Limb (tissue), 2 donors: ENCODE measurements around the gene HSD17B14.
"Not testable (repeated sequence)": the region's sequence is repeated elsewhere in the genome, so short reads cannot be mapped to it uniquely, and the experiment has no call there.

ENCODE experiments used
- DNase-seq, 2 donors: peaks; one replicate each; pipeline ENCODE4 v3.0.0-alpha.2; 2016; ENCODE audit errors: extremely low spot score in 2 of 2

Gene HSD17B14

GRCh38 chr19:48799358-48800300 is 36.7 kb downstream of the HSD17B14 start:
- no peak for DNase-seq

GRCh38 chr19:48798937-48799336 is 37.4 kb downstream of the HSD17B14 start:
- DNase-seq = no peak

GRCh38 chr19:48797103-48797502 is 39.2 kb downstream of the HSD17B14 start:
- no peak for DNase-seq

GRCh38 chr19:48796298-48797083 is 39.8 kb downstream of the HSD17B14 start:
- DNase-seq = no peak

- no peak for DNase-seq
These were observed 40.6 kb downstream of the HSD17B14 start for GRCh38 chr19:48795685-48796070.

GRCh38 chr19:48795055-48795684 is 41.1 kb downstream of the HSD17B14 start:
- peak; percentile 95 to 96 for DNase-seq

- DNase-seq = no peak
These were observed 42.0 kb downstream of the HSD17B14 start for GRCh38 chr19:48794291-48794690.

- no peak for DNase-seq
These were observed 43.0 kb downstream of the HSD17B14 start for GRCh38 chr19:48793271-48793670.

- not testable (repeated sequence) for DNase-seq
These were observed 49.0 kb downstream of the HSD17B14 start for GRCh38 chr19:48787331-48787730.

- DNase-seq = not testable (repeated sequence)
These were observed 49.9 kb downstream of the HSD17B14 start for GRCh38 chr19:48786422-48786821.

- DNase-seq = no peak
These were observed 51.8 kb downstream of the HSD17B14 start for GRCh38 chr19:48784527-48784926.

- no peak for DNase-seq
These were observed 55.5 kb downstream of the HSD17B14 start for GRCh38 chr19:48780631-48781391.

- DNase-seq = no peak
These were observed 56.7 kb downstream of the HSD17B14 start for GRCh38 chr19:48779636-48780035.

- no peak for DNase-seq
These were observed 58.6 kb downstream of the HSD17B14 start for GRCh38 chr19:48777720-48778119.

GRCh38 chr19:48777139-48777538 is 59.2 kb downstream of the HSD17B14 start:
- no peak for DNase-seq

- no peak for DNase-seq
These were observed 63.8 kb downstream of the HSD17B14 start for GRCh38 chr19:48772503-48772953.

GRCh38 chr19:48770734-48771472 is 65.4 kb downstream of the HSD17B14 start:
- no peak for DNase-seq

- no peak for DNase-seq
These were observed 66.0 kb downstream of the HSD17B14 start for GRCh38 chr19:48770266-48770665.

- DNase-seq = no peak
These were observed 67.1 kb downstream of the HSD17B14 start for GRCh38 chr19:48768994-48769713.
